ENCODE results near the gene MINDY3.
"Not testable (repeated sequence)": the region's sequence is repeated elsewhere in the genome, so short reads cannot be mapped to it uniquely, and the experiment has no call there.

The MINDY3 gene

DNA sequence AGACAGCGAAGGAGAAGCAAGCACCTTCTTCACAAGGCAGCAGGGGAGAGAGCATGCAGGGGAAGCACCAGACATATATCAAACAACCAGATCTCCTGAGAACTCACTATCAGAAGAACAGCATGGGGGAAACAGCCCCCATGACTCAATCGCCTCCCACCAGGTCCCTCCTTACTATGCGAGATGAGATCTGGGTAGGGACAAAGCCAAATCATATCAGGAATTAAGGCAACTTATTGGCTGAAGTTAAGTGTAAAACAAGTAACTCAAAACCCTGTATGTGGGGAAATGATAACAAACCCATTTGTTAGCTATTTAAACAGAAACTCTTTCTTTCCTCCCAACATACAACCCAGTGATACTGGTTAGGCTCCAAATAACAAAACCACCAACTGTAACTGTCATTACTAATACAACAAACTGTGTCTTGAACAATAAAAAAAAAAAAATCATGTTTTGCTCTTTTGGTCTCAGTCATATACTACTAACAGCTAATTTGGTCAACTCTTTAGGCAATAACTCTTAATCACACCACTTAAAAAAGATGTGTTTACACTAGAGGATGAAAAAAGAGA, 57.8 kb downstream of the MINDY3 start:
- no peak for DNase-seq

- DNase-seq: no peak
Measured at GRCh38 chr10:15801641-15802040, 58.7 kb downstream of the MINDY3 start.

GRCh38 chr10:15801147-15801546, 59.2 kb downstream of the MINDY3 start:
- no peak for DNase-seq

DNA sequence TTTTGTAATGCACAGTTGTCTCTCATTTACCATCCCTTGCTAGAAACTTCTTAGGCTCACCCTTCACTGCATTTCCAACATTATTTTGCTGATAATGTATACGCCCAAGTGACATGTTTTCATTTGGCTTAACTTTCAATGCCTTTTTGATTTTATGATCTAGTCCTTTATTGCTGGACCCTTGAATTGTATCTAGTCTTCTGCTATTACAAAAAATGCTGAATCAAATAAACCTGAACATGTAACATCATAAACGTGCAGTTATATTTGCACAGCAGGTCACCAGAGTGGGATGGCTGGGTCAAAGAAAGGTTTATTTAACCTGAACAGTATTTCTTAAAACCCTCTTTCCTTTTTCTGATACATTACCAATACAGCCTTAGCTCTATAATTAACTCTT, 63.0 kb downstream of the MINDY3 start:
- DNase-seq: no peak

- DNase-seq: no peak
Measured at GRCh38 chr10:15796762-15797161, 63.5 kb downstream of the MINDY3 start.

- no peak for DNase-seq
Measured at GRCh38 chr10:15796098-15796759, 64.1 kb downstream of the MINDY3 start.

- DNase-seq: no peak
Measured at GRCh38 chr10:15795036-15795792, 65.1 kb downstream of the MINDY3 start.

DNA sequence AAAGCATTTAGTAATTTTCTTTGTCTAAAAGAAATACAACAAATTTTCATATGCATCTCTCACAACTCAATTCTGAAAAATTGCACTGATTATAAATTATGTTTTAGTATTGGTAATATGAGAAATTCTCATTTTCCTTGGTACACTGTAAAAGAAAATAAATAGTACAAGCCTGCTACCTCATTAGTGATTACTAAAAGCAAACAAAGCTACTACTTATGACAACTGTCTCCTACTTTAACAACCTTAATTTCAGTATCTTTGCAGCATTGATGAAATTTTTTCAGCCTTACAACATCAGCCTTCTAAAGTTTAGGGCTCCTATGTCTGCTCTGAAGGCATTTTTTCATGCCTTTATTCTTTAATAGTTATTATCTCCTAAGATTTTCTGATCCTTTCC, 65.7 kb downstream of the MINDY3 start:
- DNase-seq: no peak

GRCh38 chr10:15793664-15794063, 66.6 kb downstream of the MINDY3 start:
- no peak for DNase-seq

- no peak for DNase-seq
Measured at GRCh38 chr10:15792777-15793176, 67.5 kb downstream of the MINDY3 start.

GRCh38 chr10:15791816-15792524, 68.3 kb downstream of the MINDY3 start:
- DNase-seq: no peak

GRCh38 chr10:15789793-15790525, 70.3 kb downstream of the MINDY3 start:
- DNase-seq: no peak

DNA sequence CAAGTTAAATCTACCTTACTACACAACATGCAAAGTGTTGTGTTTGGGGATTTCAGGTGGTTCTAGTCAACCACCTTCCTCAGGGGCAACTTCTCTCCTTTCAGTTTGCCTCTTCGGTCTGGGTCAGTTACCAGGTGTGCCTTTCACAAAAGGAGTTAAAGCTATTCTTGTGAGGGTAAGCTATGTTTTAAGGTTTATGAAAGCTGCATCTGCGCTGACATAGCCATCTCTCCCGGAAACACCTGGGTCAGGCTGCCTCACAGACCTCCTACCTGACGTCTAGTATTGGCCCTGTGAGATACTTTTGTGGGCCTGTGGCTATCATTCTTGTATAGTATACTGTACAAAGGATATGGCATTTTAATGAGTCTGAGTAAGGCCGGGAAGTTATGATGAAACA, 72.9 kb downstream of the MINDY3 start:
- no peak for DNase-seq

DNA sequence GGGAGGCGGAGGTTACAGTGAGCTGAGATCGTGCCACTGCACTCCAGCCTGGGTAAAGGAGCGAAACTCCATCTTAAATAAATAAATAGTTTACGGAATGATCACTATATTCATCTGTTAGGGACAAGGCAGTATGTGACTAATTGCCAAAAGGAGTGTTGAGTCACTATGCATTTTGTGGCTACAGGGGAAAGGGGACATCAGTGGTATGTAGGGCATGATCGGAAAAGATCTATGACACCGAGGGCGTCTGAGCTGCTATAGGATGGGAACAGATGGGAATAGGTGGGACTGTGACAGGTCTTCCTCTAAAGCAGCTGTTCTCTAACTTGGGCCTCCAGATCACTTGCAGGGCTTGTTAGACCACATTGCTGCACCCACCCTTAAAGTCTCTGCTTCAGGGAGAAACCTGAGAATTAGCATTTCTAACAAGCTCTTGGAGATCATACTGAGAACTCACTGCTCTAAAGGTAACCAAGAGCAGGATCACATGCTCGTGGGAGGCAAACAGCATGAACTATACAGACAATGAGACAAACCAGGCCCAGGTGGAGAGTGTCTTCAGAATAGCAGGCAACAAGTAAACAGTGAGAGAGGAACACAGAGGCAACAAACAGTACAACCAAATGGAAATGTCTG, 75.5 kb downstream of the MINDY3 start:
- DNase-seq: no peak

DNA sequence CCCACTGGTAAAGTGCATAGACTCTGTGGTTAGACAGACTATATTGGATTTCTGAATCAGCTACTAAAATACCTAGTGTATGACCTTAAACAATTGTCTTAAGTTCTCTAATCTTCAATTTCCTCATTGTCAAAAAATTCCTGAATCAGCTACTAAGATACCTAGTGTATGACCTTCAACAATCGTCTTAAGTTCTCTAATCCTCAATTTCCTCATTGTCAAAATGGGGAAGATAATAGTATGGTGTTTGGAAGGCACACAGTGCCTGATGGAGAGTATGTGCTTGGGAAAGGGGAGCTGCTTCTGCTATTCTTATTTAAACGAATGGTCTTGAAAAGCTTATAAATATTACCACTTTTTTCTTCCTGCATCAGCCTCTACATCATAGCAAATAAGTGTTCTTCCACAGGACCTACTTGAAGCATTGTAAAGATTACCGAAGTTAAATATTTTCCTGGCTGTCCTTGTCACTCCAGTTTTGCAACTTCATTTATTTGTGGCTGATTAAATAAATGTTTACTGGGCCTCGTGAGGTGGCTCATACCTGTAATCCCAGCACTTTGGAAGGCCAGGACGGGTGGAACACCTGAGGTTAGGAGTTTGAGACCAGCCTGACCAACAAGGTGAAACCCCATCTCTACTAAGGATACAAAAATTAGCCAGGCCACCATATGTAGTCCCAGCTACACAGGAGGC, 76.2 kb downstream of the MINDY3 start:
- no peak for DNase-seq

GRCh38 chr10:15782851-15783250, 77.5 kb downstream of the MINDY3 start:
- no peak for DNase-seq

GRCh38 chr10:15781381-15781960, 78.8 kb downstream of the MINDY3 start:
- DNase-seq: no peak

DNA sequence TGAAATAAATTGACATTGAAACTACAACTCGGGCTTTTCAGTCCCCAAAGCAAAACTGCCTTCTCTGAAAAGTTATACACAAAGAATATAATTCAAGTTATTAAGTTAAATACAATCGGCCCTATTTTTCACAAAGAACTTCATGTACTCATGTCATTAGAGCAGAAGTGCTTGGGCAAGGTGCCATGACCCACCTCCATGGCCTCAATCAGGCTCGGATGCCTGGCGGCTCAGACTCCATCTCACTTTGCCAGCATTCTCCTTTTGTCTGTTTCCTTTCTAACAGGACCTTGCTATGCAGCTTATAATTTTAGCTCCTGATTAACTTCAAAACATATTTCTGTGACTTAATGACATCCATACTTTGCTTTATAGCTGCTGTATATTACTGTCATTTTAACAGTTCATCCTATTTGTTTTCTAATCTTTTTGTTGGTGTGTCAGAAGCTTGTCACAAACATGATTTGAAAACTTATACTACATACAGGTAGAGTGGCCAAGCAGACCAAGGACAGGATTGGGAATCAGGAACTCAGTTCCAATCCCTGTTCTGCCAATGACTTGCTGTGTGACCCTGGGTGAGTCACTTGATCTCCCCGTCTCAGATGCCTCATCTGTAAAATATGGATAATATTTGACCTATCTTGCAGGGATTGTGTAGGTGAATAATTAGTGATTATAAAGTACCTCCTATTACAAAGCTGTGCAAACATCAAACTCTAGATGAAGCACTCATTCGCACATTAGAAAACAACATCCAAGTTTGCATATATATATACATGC, 79.8 kb downstream of the MINDY3 start:
- no peak for DNase-seq

DNA sequence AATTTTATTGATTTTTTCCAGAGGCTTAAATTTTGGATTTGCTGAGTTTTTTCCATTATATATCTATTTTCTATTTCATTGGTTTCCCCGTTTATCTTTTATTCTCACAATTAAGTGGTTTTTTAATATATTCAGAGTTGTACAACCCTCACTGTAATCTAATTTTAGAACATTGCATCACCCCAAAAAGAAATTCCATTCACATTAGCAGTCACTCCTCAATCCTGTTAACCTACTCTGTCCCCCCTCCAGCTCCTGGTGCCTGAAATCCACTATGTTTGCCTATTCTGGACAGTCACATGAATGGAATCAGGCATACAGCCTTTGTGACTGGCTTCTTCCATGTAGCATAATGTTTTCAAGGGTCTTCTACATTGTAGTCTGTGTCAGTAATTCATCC, 84.8 kb downstream of the MINDY3 start:
- no peak for DNase-seq

DNA sequence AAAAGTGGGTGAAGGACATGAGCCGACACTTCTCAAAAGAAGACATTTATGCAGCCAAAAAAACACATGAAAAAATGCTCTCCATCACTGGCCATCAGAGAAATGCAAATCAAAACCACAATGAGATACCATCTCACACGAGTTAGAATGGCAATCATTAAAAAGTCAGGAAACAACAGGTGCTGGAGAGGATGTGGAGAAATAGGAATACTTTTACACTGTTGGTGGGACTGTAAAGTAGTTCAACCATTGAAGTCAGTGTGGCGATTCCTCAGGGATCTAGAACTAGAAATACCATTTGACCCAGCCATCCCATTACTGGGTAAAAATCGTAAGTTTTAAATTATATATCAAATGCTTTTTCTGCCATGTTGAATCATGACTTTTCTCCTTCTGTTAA, 85.8 kb downstream of the MINDY3 start:
- DNase-seq: not testable (repeated sequence)
